Neutrophil (primary cell): ENCODE data around the gene SH3PXD2B.

ENCODE experiments used
- H3K27ac ChIP-seq: fragments of 200-600 bp; sonication (generic); 2 replicates; pipeline ENCODE4 v1.5.1; 2016; ENCODE audit warnings: mild to moderate bottlenecking, moderate library complexity
- H3K27me3 ChIP-seq: fragments of 200-600 bp; sonication (generic); 2 replicates; pipeline ENCODE4 v1.6.0; 2016; ENCODE audit warnings: mild to moderate bottlenecking
- H3K36me3 ChIP-seq: fragments of 200-600 bp; sonication (generic); 2 replicates; pipeline ENCODE4 v1.5.1; 2017
- H3K4me1 ChIP-seq, 2 experiments: fragments of 200-600 bp in 1 of 2; sonication (generic) in 1 of 2; 1 replicate in 1 of 2; 2 replicates in 1 of 2; pipeline versions ENCODE4 v1.5.1 to v1.6.1; 2013 to 2016; ENCODE audit warnings: low read depth in 1 of 2, low read length in 1 of 2, mild to moderate bottlenecking in 1 of 2, moderate library complexity in 1 of 2; ENCODE audit not compliant: control insufficient read depth in 1 of 2, insufficient read depth in 1 of 2
- H3K4me3 ChIP-seq, 2 experiments: fragments of 200-600 bp in 1 of 2; sonication (generic) in 1 of 2; 1 replicate in 1 of 2; 2 replicates in 1 of 2; pipeline ENCODE4 v1.5.1; 2013 to 2016; ENCODE audit warnings: low read depth in 1 of 2, low read length in 1 of 2, mild to moderate bottlenecking in 1 of 2, moderate library complexity in 1 of 2
- H3K9me3 ChIP-seq: fragments of 200-600 bp; sonication (generic); 2 replicates; pipeline ENCODE4 v1.5.1; 2016
- TF ChIP-seq, protein P1 (sequence below): fragments of 200-600 bp; sonication (generic); IDR thresholded peaks from 2 replicates; pipeline ENCODE4 v1.5.1; 2016; ENCODE audit warnings: antibody characterized with exemption

Gene SH3PXD2B

DNA sequence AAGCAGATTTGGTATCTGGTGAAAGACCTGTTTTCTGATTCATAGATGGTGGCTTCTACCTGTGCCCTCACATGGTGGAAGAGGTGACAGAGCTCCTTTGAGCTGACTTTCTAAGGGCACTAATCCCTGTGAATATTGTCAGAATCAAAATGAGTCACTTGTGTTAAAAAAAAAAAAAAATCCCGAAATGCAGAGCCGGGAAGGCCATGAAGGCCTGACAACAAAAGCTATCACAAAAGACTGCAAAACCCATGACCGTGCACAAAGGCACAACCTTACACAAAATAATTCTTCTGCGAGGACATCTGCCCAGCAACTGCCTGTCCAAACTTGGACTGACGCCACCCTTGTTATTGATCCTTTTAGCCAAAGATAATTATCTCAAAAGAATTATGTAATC lies 151.2 kb downstream of the SH3PXD2B start:
- no peak overlapping the region for H3K4me3 ChIP-seq
- TF ChIP-seq, protein P1, sequence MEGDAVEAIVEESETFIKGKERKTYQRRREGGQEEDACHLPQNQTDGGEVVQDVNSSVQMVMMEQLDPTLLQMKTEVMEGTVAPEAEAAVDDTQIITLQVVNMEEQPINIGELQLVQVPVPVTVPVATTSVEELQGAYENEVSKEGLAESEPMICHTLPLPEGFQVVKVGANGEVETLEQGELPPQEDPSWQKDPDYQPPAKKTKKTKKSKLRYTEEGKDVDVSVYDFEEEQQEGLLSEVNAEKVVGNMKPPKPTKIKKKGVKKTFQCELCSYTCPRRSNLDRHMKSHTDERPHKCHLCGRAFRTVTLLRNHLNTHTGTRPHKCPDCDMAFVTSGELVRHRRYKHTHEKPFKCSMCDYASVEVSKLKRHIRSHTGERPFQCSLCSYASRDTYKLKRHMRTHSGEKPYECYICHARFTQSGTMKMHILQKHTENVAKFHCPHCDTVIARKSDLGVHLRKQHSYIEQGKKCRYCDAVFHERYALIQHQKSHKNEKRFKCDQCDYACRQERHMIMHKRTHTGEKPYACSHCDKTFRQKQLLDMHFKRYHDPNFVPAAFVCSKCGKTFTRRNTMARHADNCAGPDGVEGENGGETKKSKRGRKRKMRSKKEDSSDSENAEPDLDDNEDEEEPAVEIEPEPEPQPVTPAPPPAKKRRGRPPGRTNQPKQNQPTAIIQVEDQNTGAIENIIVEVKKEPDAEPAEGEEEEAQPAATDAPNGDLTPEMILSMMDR = no peak
- no peaks in the 10 kb centered on the region for H3K27me3 ChIP-seq
- no peaks in the 10 kb centered on the region for H3K9me3 ChIP-seq
- no peaks in the 10 kb centered on the region for H3K4me1 ChIP-seq
- no peak overlapping the region for H3K27ac ChIP-seq
- no peaks in the 10 kb centered on the region for H3K36me3 ChIP-seq

DNA sequence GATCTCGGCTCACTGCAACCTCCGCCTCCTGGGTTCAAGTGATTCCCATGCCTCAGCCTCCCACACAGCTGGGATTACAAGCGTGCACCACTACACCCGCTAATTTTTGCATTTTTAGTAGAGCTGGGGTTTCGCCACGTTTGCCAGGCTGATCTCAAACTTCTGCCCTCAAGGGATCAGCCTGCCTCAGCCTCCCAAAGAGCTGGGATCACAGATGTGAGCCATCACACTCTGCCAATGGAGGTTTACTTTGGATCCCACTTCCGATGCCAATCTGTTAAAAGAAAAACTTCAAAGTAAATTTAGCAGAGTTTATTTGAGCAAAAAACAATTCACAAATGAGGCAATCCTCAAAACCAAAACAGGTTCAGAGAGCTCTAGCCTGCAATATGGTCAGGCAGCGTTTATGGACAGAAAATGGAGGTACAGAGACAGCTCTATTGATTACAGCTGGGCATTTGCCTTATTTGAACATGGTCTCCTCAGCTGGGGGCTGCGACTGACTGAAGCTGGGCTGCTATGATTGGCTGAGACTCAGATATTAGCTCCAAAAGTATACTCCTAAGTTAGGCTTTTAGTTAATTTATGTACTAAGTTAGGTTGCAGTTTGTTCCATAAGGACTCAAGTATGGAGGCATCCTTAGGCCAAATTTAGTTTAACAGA lies 152.1 kb downstream of the SH3PXD2B start:
- H3K9me3 ChIP-seq = no peaks in the 10 kb centered on the region
- no peaks in the 10 kb centered on the region for H3K27me3 ChIP-seq
- TF ChIP-seq, protein P1 = no peak
- no peaks in the 10 kb centered on the region for H3K36me3 ChIP-seq
- H3K4me1 ChIP-seq = no peaks in the 10 kb centered on the region
- no peak overlapping the region for H3K27ac ChIP-seq
- no peak overlapping the region for H3K4me3 ChIP-seq

- H3K9me3 ChIP-seq = no peaks in the 10 kb centered on the region
- H3K27ac ChIP-seq = no peak overlapping the region
- no peaks in the 10 kb centered on the region for H3K4me1 ChIP-seq
- no peak overlapping the region for H3K4me3 ChIP-seq
- H3K27me3 ChIP-seq = no peaks in the 10 kb centered on the region
- no peaks in the 10 kb centered on the region for H3K36me3 ChIP-seq
- TF ChIP-seq, protein P1 = no peak
Observed at GRCh38 chr5:172299916-172300439, 154.3 kb downstream of the SH3PXD2B start.

DNA sequence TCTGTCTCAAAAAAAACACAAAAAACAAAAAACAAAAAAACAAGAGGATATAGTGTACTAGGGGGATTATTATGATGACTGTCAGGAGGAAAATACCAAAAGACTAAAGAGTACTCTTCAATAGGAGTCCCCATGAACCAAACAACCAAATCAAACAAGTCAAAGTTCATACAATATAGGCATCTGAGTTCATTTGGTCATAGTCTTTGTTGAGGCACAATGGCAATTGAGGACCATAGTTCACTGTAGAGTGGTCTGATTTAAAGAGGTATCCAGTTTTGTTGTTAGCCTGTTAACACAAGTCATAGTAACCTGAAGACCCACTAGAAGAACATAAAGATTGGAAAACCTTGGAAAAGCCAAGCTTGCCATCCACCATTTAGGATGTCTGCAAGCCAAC lies 159.5 kb downstream of the SH3PXD2B start:
- H3K27ac ChIP-seq = no peak overlapping the region
- H3K4me3 ChIP-seq = no peak overlapping the region
- no peaks in the 10 kb centered on the region for H3K36me3 ChIP-seq
- TF ChIP-seq, protein P1 = no peak
- H3K4me1 ChIP-seq = no peaks in the 10 kb centered on the region
- H3K9me3 ChIP-seq = no peaks in the 10 kb centered on the region
- no peaks in the 10 kb centered on the region for H3K27me3 ChIP-seq

DNA sequence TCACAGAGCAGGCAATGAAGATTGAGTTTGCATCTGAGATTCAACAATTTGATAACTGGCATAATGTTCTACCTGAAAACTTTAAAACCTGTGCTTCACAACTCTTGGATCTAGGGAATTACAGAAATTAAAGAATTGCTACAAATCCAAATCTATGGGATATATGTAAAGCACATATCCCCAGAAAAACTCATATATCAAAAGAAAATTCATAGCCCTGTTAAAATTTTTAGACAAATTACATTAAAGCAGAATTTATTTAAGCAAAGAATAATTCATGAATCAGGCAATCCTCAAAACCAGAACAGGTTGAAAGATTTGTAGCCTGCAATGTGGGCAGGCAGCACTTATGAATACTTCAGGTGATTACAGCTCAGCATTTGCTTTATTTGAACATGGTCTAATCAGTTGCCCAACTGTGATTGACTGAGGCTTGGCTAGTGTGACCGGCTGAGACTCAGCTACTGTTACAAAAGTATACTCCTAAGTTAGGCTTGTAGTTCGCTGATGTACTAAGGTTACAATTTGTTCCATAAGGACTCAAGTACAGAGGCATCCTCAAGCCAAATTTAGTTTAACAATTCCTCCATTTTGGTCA lies 160.5 kb downstream of the SH3PXD2B start:
- Histone ChIP-seq H3K27me3 (no peaks in the 10 kb centered on the region), H3K9me3 (no peaks in the 10 kb centered on the region), H3K27ac (no peak overlapping the region), H3K4me3 (no peak overlapping the region), H3K4me1 (no peaks in the 10 kb centered on the region), H3K36me3 (no peaks in the 10 kb centered on the region)
- TF ChIP-seq, protein P1 = no peak
